ENCODE data around the gene FRMD1.

GRCh38 chr6:168075216-168075615 is 3.8 kb downstream of the FRMD1 start:
- TF ChIP-seq CTCF (IDR thresholded peaks at IDR 0.05; ENCODE audit: insufficient read depth, low read depth, low read length), result no peak
- no peak for TF ChIP-seq EZH2 (IDR thresholded peaks at IDR 0.05; ENCODE audit: insufficient read depth, low read length)

Data from astrocyte (in vitro differentiated cells and primary cell).